Measurements from ENCODE around the gene DCLK1.
A peak's percentile ranks its signal among the peaks of the same experiment; 100 is the strongest.

DCLK1 gene

DNA sequence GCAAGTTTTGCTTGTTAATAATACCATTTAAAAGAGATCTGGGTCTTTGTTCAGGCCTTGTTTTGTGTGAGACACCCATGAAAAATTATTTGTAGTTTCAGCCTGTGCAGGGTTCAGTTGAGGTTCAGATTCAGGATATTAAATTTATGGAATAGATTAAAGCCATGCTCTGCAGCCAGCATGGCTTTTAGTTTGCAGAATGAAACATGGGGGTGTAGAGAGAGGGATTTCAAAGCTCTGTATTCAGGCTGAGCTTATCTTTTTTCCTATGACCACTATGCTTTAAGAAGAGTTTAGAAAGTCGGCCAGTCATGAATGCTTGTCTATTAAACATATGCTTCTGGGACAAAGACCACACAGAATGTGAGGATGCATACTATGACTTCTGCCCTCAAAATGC is 73.6 kb downstream of the DCLK1 start:
- no peaks in the 10 kb centered on the region for H3K79me2 ChIP-seq (ENCODE audit: control insufficient read depth, insufficient read depth, low read length, poor library complexity)
- H2AFZ ChIP-seq (ENCODE audit: insufficient read depth, low read length, poor library complexity): no peak overlapping the region
- H3K27me3 ChIP-seq (ENCODE audit: insufficient read depth, low read length): no peaks in the 10 kb centered on the region
- no peaks in the 10 kb centered on the region for H3K9me3 ChIP-seq (ENCODE audit: insufficient read depth, low read depth, low read length)
- H3K23ac ChIP-seq (ENCODE audit: low read length): no peak overlapping the region
- H2BK5ac ChIP-seq (ENCODE audit: low read depth, low read length, poor library complexity): no peak overlapping the region
- no CpG with 5 or more reads among the region's 1 CpG for WGBS (ENCODE audit: extremely low coverage, insufficient coverage, insufficient read length)
- H2BK120ac ChIP-seq (ENCODE audit: insufficient read depth, low read length, poor library complexity): no peak overlapping the region
- H3K4ac ChIP-seq (ENCODE audit: low read depth, low read length): no peak overlapping the region
- H3K4me1 ChIP-seq (ENCODE audit: control insufficient read depth in 1 of 2, insufficient read depth in 2 of 2, low read length in 2 of 2): no peaks in the 10 kb centered on the region
- H2BK12ac ChIP-seq (ENCODE audit: low read length): no peak overlapping the region
- no peak overlapping the region for H3K18ac ChIP-seq (ENCODE audit: low read length)
- no peak overlapping the region for H3K14ac ChIP-seq (ENCODE audit: low read length)
- H3K79me1 ChIP-seq (ENCODE audit: low read length): no peaks in the 10 kb centered on the region
- no peak overlapping the region for H3K4me3 ChIP-seq (ENCODE audit: low read depth, low read length)
- H3K36me3 ChIP-seq (ENCODE audit: control insufficient read depth in 1 of 2, insufficient read depth in 2 of 2, low read length in 2 of 2): no peaks in the 10 kb centered on the region
- H3K27ac ChIP-seq (ENCODE audit: low read depth, low read length): no peak overlapping the region
- H4K8ac ChIP-seq (ENCODE audit: low read depth, low read length): no peak overlapping the region
- DNase-seq: no peak
- no peak overlapping the region for H2AK5ac ChIP-seq (ENCODE audit: low read length)
- H3K9ac ChIP-seq (ENCODE audit: low read length): no peak overlapping the region
- no peak overlapping the region for H4K12ac ChIP-seq (ENCODE audit: low read depth, low read length)
- H3K4me2 ChIP-seq (ENCODE audit: low read length): no peak overlapping the region
- no peak overlapping the region for H4K91ac ChIP-seq (ENCODE audit: low read depth, low read length)

DNA sequence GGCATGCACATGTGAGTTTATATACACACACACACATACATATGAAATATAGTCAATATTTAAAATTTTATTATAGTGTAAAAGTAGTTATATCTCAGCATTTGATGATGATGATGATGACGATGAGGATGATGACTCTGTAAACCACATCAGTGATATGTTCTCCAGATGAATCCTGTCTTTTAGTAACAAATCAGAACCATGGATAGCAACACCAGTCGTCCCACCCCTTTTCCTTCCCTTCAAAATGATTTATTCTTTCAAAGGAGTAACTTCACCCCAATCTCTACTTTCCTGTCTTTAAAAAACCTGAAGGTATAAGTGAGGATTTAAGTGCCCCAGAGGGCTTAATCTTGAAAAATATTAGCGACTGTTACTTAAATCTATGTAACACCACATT is 74.1 kb downstream of the DCLK1 start:
- Histone ChIP-seq H3K4me1 (ENCODE audit: control insufficient read depth in 1 of 2, insufficient read depth in 2 of 2, low read length in 2 of 2) (no peaks in the 10 kb centered on the region), H3K14ac (ENCODE audit: low read length) (no peak overlapping the region), H3K79me2 (ENCODE audit: control insufficient read depth, insufficient read depth, low read length, poor library complexity) (no peaks in the 10 kb centered on the region), H4K91ac (ENCODE audit: low read depth, low read length) (no peak overlapping the region), H2AFZ (ENCODE audit: insufficient read depth, low read length, poor library complexity) (no peak overlapping the region), H3K23ac (ENCODE audit: low read length) (no peak overlapping the region), H3K36me3 (ENCODE audit: control insufficient read depth in 1 of 2, insufficient read depth in 2 of 2, low read length in 2 of 2) (no peaks in the 10 kb centered on the region), H3K27ac (ENCODE audit: low read depth, low read length) (no peak overlapping the region), H3K9ac (ENCODE audit: low read length) (no peak overlapping the region), H4K8ac (ENCODE audit: low read depth, low read length) (no peak overlapping the region), H2BK12ac (ENCODE audit: low read length) (no peak overlapping the region), H3K79me1 (ENCODE audit: low read length) (no peaks in the 10 kb centered on the region), H2AK5ac (ENCODE audit: low read length) (no peak overlapping the region), H3K4me2 (ENCODE audit: low read length) (no peak overlapping the region), H3K4ac (ENCODE audit: low read depth, low read length) (no peak overlapping the region), H3K4me3 (ENCODE audit: low read depth, low read length) (no peak overlapping the region), H3K27me3 (ENCODE audit: insufficient read depth, low read length) (no peaks in the 10 kb centered on the region), H4K12ac (ENCODE audit: low read depth, low read length) (no peak overlapping the region), H2BK5ac (ENCODE audit: low read depth, low read length, poor library complexity) (no peak overlapping the region), H2BK120ac (ENCODE audit: insufficient read depth, low read length, poor library complexity) (no peak overlapping the region), H3K18ac (ENCODE audit: low read length) (no peak overlapping the region), H3K9me3 (ENCODE audit: insufficient read depth, low read depth, low read length) (no peaks in the 10 kb centered on the region)
- 100% methylated on average over 1 of the region's 3 CpGs for WGBS (ENCODE audit: extremely low coverage, insufficient coverage, insufficient read length)
- DNase-seq: no peak

DNA sequence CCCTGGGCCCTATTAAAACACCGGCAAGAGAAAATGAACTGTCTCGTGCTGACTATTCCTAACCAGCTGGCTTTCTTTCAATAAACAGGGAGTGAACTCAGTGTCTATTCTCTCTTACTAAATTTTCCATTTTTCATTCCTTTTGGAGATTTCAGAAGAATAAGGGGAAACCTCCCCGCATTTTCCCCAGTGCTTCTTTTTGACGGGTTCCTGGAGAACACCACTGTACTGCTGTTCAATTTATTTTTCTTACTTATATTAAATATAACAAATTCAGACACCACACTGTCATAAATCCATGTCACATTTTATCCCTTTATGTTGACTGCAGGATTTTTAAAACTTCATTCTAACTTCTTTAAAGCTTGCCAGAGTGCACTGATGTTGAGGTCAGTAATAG is 75.8 kb downstream of the DCLK1 start:
- Histone ChIP-seq H3K4ac (ENCODE audit: low read depth, low read length) (no peak overlapping the region), H3K14ac (ENCODE audit: low read length) (no peak overlapping the region), H3K23ac (ENCODE audit: low read length) (no peak overlapping the region), H3K4me3 (ENCODE audit: low read depth, low read length) (no peak overlapping the region), H4K8ac (ENCODE audit: low read depth, low read length) (no peak overlapping the region), H2AK5ac (ENCODE audit: low read length) (no peak overlapping the region), H3K18ac (ENCODE audit: low read length) (no peak overlapping the region), H3K27ac (ENCODE audit: low read depth, low read length) (no peak overlapping the region), H3K27me3 (ENCODE audit: insufficient read depth, low read length) (no peaks in the 10 kb centered on the region), H2AFZ (ENCODE audit: insufficient read depth, low read length, poor library complexity) (no peak overlapping the region), H4K12ac (ENCODE audit: low read depth, low read length) (no peak overlapping the region), H3K4me1 (ENCODE audit: control insufficient read depth in 1 of 2, insufficient read depth in 2 of 2, low read length in 2 of 2) (no peaks in the 10 kb centered on the region), H3K9ac (ENCODE audit: low read length) (no peak overlapping the region), H2BK5ac (ENCODE audit: low read depth, low read length, poor library complexity) (no peak overlapping the region), H4K91ac (ENCODE audit: low read depth, low read length) (no peak overlapping the region), H3K4me2 (ENCODE audit: low read length) (no peak overlapping the region), H2BK120ac (ENCODE audit: insufficient read depth, low read length, poor library complexity) (no peak overlapping the region), H3K36me3 (ENCODE audit: control insufficient read depth in 1 of 2, insufficient read depth in 2 of 2, low read length in 2 of 2) (no peaks in the 10 kb centered on the region), H3K79me1 (ENCODE audit: low read length) (no peaks in the 10 kb centered on the region), H3K9me3 (ENCODE audit: insufficient read depth, low read depth, low read length) (no peaks in the 10 kb centered on the region), H2BK12ac (ENCODE audit: low read length) (no peak overlapping the region), H3K79me2 (ENCODE audit: control insufficient read depth, insufficient read depth, low read length, poor library complexity) (no peaks in the 10 kb centered on the region)
- no CpG with 5 or more reads among the region's 4 CpGs for WGBS (ENCODE audit: extremely low coverage, insufficient coverage, insufficient read length)
- no peak for DNase-seq

DNA sequence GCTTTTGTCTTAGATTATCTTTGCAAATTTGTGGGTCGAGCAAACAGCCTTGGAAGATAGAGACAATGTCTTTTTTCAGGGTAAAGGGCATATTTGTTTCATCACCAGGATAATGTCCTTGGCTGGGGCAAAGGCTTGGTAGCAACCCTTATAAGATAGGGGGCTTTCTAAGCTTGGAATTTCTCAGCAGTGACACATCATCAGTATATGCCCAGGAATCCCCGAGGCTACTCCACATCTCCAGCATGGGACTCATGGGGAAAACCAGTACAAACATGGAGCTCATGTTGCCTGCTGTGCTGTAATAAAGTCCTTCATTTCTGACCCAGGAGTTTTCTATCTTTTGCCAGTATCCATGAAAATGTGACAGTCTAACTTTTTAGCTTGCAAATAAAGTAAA is 77.1 kb downstream of the DCLK1 start:
- H3K27ac ChIP-seq (ENCODE audit: low read depth, low read length): no peak overlapping the region
- H2BK12ac ChIP-seq (ENCODE audit: low read length): no peak overlapping the region
- no CpG with 5 or more reads among the region's 2 CpGs for WGBS (ENCODE audit: extremely low coverage, insufficient coverage, insufficient read length)
- no peak overlapping the region for H3K18ac ChIP-seq (ENCODE audit: low read length)
- no peak overlapping the region for H2AFZ ChIP-seq (ENCODE audit: insufficient read depth, low read length, poor library complexity)
- no peak overlapping the region for H2BK5ac ChIP-seq (ENCODE audit: low read depth, low read length, poor library complexity)
- H3K79me2 ChIP-seq (ENCODE audit: control insufficient read depth, insufficient read depth, low read length, poor library complexity): no peaks in the 10 kb centered on the region
- H3K14ac ChIP-seq (ENCODE audit: low read length): no peak overlapping the region
- no peaks in the 10 kb centered on the region for H3K79me1 ChIP-seq (ENCODE audit: low read length)
- H4K91ac ChIP-seq (ENCODE audit: low read depth, low read length): no peak overlapping the region
- H2AK5ac ChIP-seq (ENCODE audit: low read length): no peak overlapping the region
- H3K36me3 ChIP-seq (ENCODE audit: control insufficient read depth in 1 of 2, insufficient read depth in 2 of 2, low read length in 2 of 2): no peaks in the 10 kb centered on the region
- no peak overlapping the region for H3K4me3 ChIP-seq (ENCODE audit: low read depth, low read length)
- no peak overlapping the region for H3K23ac ChIP-seq (ENCODE audit: low read length)
- H3K9ac ChIP-seq (ENCODE audit: low read length): no peak overlapping the region
- no peak overlapping the region for H3K4ac ChIP-seq (ENCODE audit: low read depth, low read length)
- H3K4me1 ChIP-seq (ENCODE audit: control insufficient read depth in 1 of 2, insufficient read depth in 2 of 2, low read length in 2 of 2): no peaks in the 10 kb centered on the region
- H3K9me3 ChIP-seq (ENCODE audit: insufficient read depth, low read depth, low read length): no peaks in the 10 kb centered on the region
- H4K8ac ChIP-seq (ENCODE audit: low read depth, low read length): no peak overlapping the region
- H4K12ac ChIP-seq (ENCODE audit: low read depth, low read length): no peak overlapping the region
- no peak overlapping the region for H3K4me2 ChIP-seq (ENCODE audit: low read length)
- no peaks in the 10 kb centered on the region for H3K27me3 ChIP-seq (ENCODE audit: insufficient read depth, low read length)
- H2BK120ac ChIP-seq (ENCODE audit: insufficient read depth, low read length, poor library complexity): no peak overlapping the region
- DNase-seq: peak; percentile 64 to 71

All from trophoblast cell (in vitro differentiated cells and primary cell).